Thyroid gland (tissue), 4 donors: ENCODE data around the gene CCDC92.

Experiments used
- POLR2A ChIP-seq, 2 donors: fragments of 450-650 bp; IDR thresholded peaks; one replicate each; pipeline ENCODE4 v1.6.1; 2017; ENCODE audit warnings: antibody characterized with exemption in 2 of 2, mild to moderate bottlenecking in 2 of 2, moderate library complexity in 1 of 2
- TF ChIP-seq, protein P1 (sequence below), 6 experiments: fragments of 200-600 bp in 3 of 6; fragments of 450-650 bp in 3 of 6; sonication (generic) in 3 of 6; IDR thresholded peaks; one replicate each; pipeline ENCODE4 v1.5.1; 2016 to 2019; ENCODE audit warnings: antibody characterized with exemption in 6 of 6, mild to moderate bottlenecking in 2 of 6, inconsistent platforms in 1 of 6, moderate library complexity in 1 of 6

DNA sequence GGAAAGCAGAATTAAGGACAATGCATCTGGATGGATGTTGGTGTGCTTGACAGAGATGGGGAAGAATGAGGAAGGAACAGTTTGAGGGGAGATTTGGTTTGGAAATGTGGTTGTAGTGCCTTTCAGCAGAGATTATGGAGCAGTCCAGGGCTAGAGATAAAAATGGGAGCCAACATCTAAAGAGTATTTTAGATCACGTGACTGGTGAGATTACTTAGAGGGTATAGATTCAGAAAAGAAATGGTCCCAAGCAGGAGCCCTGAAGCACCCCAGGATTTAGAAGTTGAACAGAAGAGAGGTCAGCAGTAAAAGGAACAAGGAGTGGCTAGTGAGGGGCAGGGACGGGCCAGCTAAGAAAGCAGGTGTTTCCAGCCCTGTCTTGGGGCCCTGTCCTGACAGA is 30.0 kb upstream of the CCDC92 start:
- TF ChIP-seq, protein P1, sequence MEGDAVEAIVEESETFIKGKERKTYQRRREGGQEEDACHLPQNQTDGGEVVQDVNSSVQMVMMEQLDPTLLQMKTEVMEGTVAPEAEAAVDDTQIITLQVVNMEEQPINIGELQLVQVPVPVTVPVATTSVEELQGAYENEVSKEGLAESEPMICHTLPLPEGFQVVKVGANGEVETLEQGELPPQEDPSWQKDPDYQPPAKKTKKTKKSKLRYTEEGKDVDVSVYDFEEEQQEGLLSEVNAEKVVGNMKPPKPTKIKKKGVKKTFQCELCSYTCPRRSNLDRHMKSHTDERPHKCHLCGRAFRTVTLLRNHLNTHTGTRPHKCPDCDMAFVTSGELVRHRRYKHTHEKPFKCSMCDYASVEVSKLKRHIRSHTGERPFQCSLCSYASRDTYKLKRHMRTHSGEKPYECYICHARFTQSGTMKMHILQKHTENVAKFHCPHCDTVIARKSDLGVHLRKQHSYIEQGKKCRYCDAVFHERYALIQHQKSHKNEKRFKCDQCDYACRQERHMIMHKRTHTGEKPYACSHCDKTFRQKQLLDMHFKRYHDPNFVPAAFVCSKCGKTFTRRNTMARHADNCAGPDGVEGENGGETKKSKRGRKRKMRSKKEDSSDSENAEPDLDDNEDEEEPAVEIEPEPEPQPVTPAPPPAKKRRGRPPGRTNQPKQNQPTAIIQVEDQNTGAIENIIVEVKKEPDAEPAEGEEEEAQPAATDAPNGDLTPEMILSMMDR (IDR thresholded peaks at IDR 0.05): no peak
- TF ChIP-seq POLR2A (IDR thresholded peaks at IDR 0.05): no peak
